Effector memory CD8-positive, alpha-beta T cell (primary cell): ENCODE results near the gene ACAD8.

Experiments used
- ATAC-seq: fragments of 150-1000 bp; cut with Tn5 transposase; replicated peaks from 2 replicates; pipeline ENCODE4 v1.10.0; 2021; ENCODE audit warnings: mild to moderate bottlenecking, moderate library complexity
- DNase-seq, 3 experiments: peaks; one replicate each; pipeline ENCODE4 v3.0.0; 2021
- H3K27ac Mint-ChIP-seq, 2 donors: one replicate each; pipeline ENCODE4 v1.8.0; 2022; ENCODE audit warnings: mild to moderate bottlenecking in 2 of 2, mixed read lengths in 2 of 2, moderate library complexity in 2 of 2
- H3K27me3 Mint-ChIP-seq, 2 donors: one replicate each; pipeline ENCODE4 v1.8.0; 2022; ENCODE audit warnings: mixed read lengths in 2 of 2
- H3K36me3 Mint-ChIP-seq: one replicate; pipeline ENCODE4 v1.8.0; 2022; ENCODE audit warnings: mild to moderate bottlenecking, moderate library complexity, mixed read lengths; ENCODE audit not compliant: insufficient read depth
- H3K4me1 Mint-ChIP-seq, 2 donors: one replicate each; pipeline ENCODE4 v1.8.0; 2022; ENCODE audit warnings: low read depth in 2 of 2, mixed read lengths in 2 of 2
- H3K4me3 Mint-ChIP-seq, 2 donors: one replicate each; pipeline ENCODE4 v1.8.0; 2022; ENCODE audit warnings: mild to moderate bottlenecking in 2 of 2, mixed read lengths in 2 of 2, moderate library complexity in 2 of 2
- H3K9me3 Mint-ChIP-seq, 2 donors: one replicate each; pipeline ENCODE4 v1.8.0; 2022; ENCODE audit warnings: mixed read lengths in 2 of 2
- total RNA-seq, 9 experiments: gene quantifications; one replicate each; lab custom pipeline; 2026; lab: John Stamatoyannopoulos, UW

The ACAD8 gene
- 33.9 to 57.1 (median 40.3) reads per million in 9 experiments for total RNA-seq

- peak within 1 kb of the TSS; percentile 94 to 99 for H3K4me3 Mint-ChIP-seq
- H3K36me3 Mint-ChIP-seq = peaks cover 15% of the 10 kb centered on the region
- no peaks in the 10 kb centered on the region for H3K9me3 Mint-ChIP-seq
- H3K27ac Mint-ChIP-seq = peak within 1 kb of the TSS; percentile 84 to 95
- H3K27me3 Mint-ChIP-seq = no peaks in the 10 kb centered on the region
- H3K4me1 Mint-ChIP-seq = peaks cover 21 to 39% of the 10 kb centered on the region in 2 donors
- DNase-seq (peak; percentile 94), ATAC-seq (peak; percentile 99)
Measured at GRCh38 chr11:134253188-134253993, at the start of gene ACAD8, which contains the start of gene THYN1. Gene ACAD8, plus strand, starts transcription at chr11:134253568. Its CDS starts 33 bp downstream, at chr11:134253601. Gene THYN1, minus strand, starts transcription at chr11:134253352. Its CDS starts 470 bp downstream, at chr11:134252882.

- DNase-seq (no peak), ATAC-seq (no peak)
- Mint-ChIP-seq H3K36me3 (peaks cover 60% of the 10 kb centered on the region), H3K4me1 (peaks cover 0 to 3% of the 10 kb centered on the region in 2 donors), H3K27ac (no peak overlapping the region), H3K27me3 (no peaks in the 10 kb centered on the region), H3K4me3 (no peak overlapping the region), H3K9me3 (no peaks in the 10 kb centered on the region)
Measured at GRCh38 chr11:134205729-134206128, 47.6 kb upstream of the ACAD8 start.

DNA sequence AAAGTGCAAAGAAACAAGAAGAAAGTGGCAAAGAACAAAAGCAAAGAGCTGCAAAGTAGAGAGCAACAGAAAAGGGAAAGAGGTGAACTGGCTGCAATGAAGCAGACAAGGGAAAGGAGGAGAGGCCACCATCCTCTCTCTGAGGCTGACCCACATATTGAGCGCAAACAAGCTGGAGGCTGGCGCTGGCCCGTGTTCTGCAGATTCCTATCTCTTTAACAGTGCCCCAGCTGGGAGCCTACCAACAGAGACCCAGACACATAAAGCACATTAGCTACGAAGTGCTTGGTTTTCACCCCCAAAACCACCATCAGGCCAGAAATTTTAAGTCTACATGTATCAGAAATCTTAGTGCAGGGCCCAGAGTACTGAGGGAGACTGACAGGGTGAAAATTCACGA is 47.2 kb upstream of the ACAD8 start:
- no peak for ATAC-seq
- DNase-seq = no peak
- H3K4me1 Mint-ChIP-seq = peaks cover 0 to 5% of the 10 kb centered on the region in 2 donors
- H3K36me3 Mint-ChIP-seq = peaks cover 59% of the 10 kb centered on the region
- no peaks in the 10 kb centered on the region for H3K9me3 Mint-ChIP-seq
- peak overlapping the region in 1 of 2 donors; percentile 16 for H3K27ac Mint-ChIP-seq
- H3K27me3 Mint-ChIP-seq = no peaks in the 10 kb centered on the region
- no peak overlapping the region for H3K4me3 Mint-ChIP-seq

DNA sequence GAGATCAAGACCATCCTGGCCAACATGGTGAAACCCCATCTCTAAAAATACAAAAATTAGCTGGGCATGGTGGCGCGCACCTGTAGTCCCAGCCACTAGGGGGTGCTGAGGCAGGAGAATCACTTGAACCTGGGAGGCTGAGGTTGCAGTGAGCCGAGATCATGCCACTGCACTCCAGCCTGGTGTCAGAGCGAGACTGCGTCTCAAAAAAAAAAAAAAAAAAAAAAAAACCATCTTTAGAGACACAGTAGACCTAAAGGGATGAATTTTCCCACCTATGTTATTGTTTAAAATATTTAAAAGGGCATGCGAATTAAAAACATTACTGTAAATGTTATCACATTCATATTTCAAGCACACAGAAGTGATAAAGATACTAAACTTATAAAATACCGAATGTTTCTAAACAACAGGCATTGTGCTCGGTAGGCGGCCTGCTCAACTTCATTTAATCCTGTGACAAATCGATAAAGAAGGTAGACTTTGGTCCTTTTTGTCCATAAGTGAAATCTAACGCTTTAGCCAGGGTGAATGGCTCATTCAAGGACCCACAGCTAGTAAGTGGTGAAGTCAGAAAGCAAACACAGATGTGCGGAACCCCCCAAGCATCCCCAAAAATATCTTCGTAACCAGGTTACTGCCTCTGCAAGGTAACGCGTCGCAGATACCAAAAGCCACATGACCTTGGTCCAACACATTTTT is 45.7 kb upstream of the ACAD8 start:
- Mint-ChIP-seq H3K36me3 (peaks cover 49% of the 10 kb centered on the region), H3K27ac (no peak overlapping the region), H3K4me1 (peaks cover 0 to 5% of the 10 kb centered on the region in 2 donors), H3K4me3 (no peak overlapping the region), H3K9me3 (no peaks in the 10 kb centered on the region), H3K27me3 (no peaks in the 10 kb centered on the region)
- DNase-seq = peak; percentile 63 to 71 (median 65)
- ATAC-seq = no peak

GRCh38 chr11:134215836-134216235 is 37.5 kb upstream of the ACAD8 start:
- H3K27me3 Mint-ChIP-seq = no peaks in the 10 kb centered on the region
- H3K4me3 Mint-ChIP-seq = no peak overlapping the region
- DNase-seq = no peak
- ATAC-seq = no peak
- peaks cover 9 to 36% of the 10 kb centered on the region in 2 donors for H3K4me1 Mint-ChIP-seq
- no peaks in the 10 kb centered on the region for H3K9me3 Mint-ChIP-seq
- peak overlapping the region in 1 of 2 donors; percentile 32 for H3K27ac Mint-ChIP-seq
- peaks cover 26% of the 10 kb centered on the region for H3K36me3 Mint-ChIP-seq

DNA sequence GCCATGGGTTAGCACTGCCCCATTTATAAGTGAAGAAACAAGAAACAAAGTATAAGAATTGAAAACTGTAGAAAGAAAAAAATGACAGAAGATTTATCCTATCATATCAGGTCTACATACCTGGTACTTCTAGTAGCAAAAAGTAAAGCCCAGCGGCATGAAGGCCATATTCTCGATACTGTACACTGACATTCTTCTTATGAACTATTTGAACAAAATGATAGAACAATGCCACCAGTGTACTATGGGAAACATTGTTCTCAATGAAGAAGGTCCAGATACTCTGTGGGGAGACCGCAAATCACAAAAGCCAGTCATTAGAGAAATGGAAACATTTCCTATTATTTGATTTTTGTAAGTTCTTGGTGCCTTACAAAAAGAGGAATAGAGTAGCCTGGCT is 36.6 kb upstream of the ACAD8 start:
- H3K27ac Mint-ChIP-seq = no peak overlapping the region
- H3K36me3 Mint-ChIP-seq = peaks cover 26% of the 10 kb centered on the region
- H3K4me3 Mint-ChIP-seq = no peak overlapping the region
- H3K4me1 Mint-ChIP-seq = peaks cover 9 to 34% of the 10 kb centered on the region in 2 donors
- DNase-seq (no peak), ATAC-seq (no peak)
- H3K9me3 Mint-ChIP-seq = no peaks in the 10 kb centered on the region
- no peaks in the 10 kb centered on the region for H3K27me3 Mint-ChIP-seq

GRCh38 chr11:134223121-134223520 is 30.2 kb upstream of the ACAD8 start:
- peaks cover 50 to 64% of the 10 kb centered on the region in 2 donors for H3K4me1 Mint-ChIP-seq
- peak overlapping the region; percentile 96 to 98 for H3K27ac Mint-ChIP-seq
- no peaks in the 10 kb centered on the region for H3K9me3 Mint-ChIP-seq
- H3K27me3 Mint-ChIP-seq = no peaks in the 10 kb centered on the region
- DNase-seq = no peak
- H3K4me3 Mint-ChIP-seq = peak overlapping the region; percentile 95
- peaks cover 37% of the 10 kb centered on the region for H3K36me3 Mint-ChIP-seq
- ATAC-seq = no peak

DNA sequence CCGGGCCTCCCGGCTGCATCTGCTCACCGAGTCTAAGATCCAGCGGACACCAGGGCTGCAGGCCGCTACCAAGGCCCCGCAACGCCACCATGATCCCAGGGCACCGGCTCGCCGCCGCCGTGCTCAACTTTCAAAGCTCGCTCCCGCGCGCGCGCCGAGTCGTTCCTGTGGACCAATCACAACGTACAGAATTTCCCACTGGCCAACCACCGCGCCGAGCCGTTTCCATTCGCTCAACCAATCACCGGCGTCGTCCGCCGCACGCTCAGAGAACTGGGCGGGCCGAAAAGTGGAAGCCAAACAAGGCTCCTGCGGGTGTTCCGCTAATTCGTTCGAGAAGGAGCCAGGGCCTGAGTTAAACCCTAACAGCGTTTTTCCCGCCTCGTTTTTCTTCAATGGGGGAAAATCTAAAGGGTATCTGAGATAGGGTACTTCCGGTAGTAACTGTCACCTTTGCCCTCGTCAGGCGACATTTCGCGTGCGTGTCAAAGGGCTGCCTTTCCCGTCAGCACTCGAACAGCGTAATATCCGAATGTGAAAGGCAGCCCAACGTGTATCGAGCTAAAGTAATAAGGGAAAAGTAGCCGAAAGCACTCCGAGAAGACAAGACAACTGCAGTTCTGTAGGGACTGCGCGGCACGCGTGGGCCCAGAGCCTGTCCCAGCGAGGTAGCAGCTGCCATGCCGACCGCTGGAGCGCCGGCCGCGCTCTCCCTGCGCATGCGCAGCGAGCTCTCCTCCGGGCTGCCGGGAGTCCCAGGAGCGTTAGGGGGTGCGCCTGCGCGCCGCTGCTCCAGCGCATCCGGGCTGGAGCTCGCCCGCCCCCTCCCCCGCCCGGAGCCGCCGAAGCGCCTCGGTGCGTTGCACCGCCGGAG is 29.3 kb upstream of the ACAD8 start, which contains the start of the genes NCAPD3 and VPS26B:
Gene NCAPD3 (minus strand): TSS at position 132 of the 874 bp plus-strand sequence. CDS start 41 bp downstream, at position 91.
Gene VPS26B (plus strand): TSS at position 836 of the 874 bp plus-strand sequence. CDS start 452 bp downstream, outside the sequence.
- peaks cover 37% of the 10 kb centered on the region for H3K36me3 Mint-ChIP-seq
- peak within 1 kb of the TSS; percentile 95 for H3K4me3 Mint-ChIP-seq
- DNase-seq = peak; percentile 92 to 93 (median 93)
- ATAC-seq = peak; percentile 79
- no peaks in the 10 kb centered on the region for H3K27me3 Mint-ChIP-seq
- peaks cover 47 to 63% of the 10 kb centered on the region in 2 donors for H3K4me1 Mint-ChIP-seq
- peak within 1 kb of the TSS; percentile 96 to 98 for H3K27ac Mint-ChIP-seq
- no peaks in the 10 kb centered on the region for H3K9me3 Mint-ChIP-seq

DNA sequence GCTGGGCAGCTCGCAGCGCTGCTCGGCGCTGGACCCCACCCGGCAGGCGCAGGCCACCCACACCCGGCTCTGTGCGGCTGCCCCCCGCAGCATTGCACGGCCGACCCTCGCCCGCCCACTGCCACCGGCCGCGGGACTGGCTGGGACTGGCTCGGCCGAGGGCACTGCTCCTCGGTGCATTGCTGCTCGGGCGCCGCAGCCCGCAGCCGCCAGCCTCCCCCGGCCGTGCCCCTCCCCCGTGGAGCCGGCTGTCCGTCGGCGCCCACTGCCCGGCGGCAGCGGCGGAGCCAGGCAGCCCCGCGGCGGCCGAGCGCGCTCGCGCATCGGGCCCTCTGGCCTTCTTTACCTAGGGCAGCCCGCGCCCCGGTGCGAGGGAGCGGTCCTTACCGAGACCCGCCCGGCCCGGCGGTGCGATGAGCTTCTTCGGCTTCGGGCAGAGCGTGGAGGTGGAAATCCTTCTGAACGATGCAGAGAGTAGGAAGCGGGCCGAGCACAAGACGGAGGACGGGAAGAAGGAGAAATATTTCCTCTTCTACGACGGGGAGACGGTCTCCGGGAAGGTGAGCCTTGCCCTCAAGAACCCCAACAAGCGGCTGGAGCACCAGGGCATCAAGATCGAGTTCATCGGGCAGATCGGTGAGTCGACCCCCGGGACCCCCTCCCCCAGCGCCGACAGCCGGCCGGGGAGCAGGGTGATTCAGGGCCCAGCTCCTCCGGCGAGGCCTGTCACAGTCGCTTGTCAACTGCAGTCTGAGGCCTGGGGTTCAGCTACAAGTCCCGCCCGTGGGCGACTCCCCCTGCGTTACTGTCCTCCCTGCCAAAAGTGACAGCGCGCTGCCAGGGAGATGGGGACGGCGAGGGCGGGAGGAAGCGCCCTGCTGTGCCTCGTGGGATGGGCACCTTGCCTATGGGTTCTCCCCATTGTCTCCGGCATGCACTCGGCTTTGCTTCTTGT is 28.4 kb upstream of the ACAD8 start:
- H3K27ac Mint-ChIP-seq = peak overlapping the region; percentile 83 to 96
- no peaks in the 10 kb centered on the region for H3K9me3 Mint-ChIP-seq
- no peaks in the 10 kb centered on the region for H3K27me3 Mint-ChIP-seq
- peak overlapping the region; percentile 95 for H3K4me3 Mint-ChIP-seq
- peaks cover 56 to 69% of the 10 kb centered on the region in 2 donors for H3K4me1 Mint-ChIP-seq
- ATAC-seq (peak; percentile 7), DNase-seq (peak; percentile 25 to 42 (median 27))
- H3K36me3 Mint-ChIP-seq = peaks cover 31% of the 10 kb centered on the region

DNA sequence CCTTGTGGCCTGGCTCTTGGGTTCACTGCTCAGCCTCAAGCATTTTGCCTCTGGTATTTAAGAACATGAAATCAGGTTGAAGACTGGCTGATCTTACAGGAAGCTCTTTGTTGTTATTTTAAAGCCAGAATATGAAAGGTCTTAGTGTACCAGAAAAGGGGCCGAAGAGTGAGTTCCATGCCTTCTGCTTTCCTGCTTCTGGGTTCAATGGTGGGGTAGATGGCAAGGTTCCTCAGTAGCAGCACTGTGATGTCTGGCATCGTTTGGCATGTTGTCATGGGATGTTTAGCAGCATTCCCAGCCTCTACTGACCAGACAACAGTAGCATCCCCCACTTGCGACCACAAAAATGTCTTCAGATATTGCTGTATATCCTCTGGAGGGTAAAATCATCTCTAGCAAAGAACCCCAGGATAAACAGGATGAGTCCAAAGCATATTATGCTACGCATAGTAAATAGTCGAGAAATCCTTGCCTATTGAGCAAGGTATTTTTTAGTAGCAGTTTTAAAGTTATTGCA is 26.5 kb upstream of the ACAD8 start:
- Mint-ChIP-seq H3K36me3 (peaks cover 24% of the 10 kb centered on the region), H3K4me3 (peak overlapping the region; percentile 93 to 94)
- no peak for ATAC-seq

GRCh38 chr11:134228625-134229024 is 24.7 kb upstream of the ACAD8 start:
- peak; percentile 27 to 34 (median 28) for DNase-seq
- Mint-ChIP-seq H3K36me3 (peaks cover 11% of the 10 kb centered on the region), H3K27me3 (no peaks in the 10 kb centered on the region), H3K4me1 (peaks cover 63 to 76% of the 10 kb centered on the region in 2 donors), H3K4me3 (peak overlapping the region; percentile 26 to 93), H3K27ac (peak overlapping the region in 1 of 2 donors; percentile 36), H3K9me3 (no peaks in the 10 kb centered on the region)
- peak; percentile 34 for ATAC-seq

More for the DNA sequence above, 26.5 kb upstream of the ACAD8 start:
- H3K9me3 Mint-ChIP-seq = no peaks in the 10 kb centered on the region
- H3K27ac Mint-ChIP-seq = no peak overlapping the region
- H3K4me1 Mint-ChIP-seq = peaks cover 65 to 79% of the 10 kb centered on the region in 2 donors
- no peak for DNase-seq
- H3K27me3 Mint-ChIP-seq = no peaks in the 10 kb centered on the region
